AG08396 (cell line): ENCODE measurements around the gene DPP8.

ENCODE experiments used
- DNase-seq: peaks from one replicate; pipeline ENCODE4 v3.0.0; 2012; ENCODE audit warnings: low spot score, mixed read lengths

The DPP8 gene

GRCh38 chr15:65423976-65424679, 93.4 kb downstream of the DPP8 start:
- DNase-seq = peak; percentile 46

GRCh38 chr15:65423150-65423975, 94.1 kb downstream of the DPP8 start:
- DNase-seq = no peak

- peak; percentile 40 for DNase-seq
Measured at GRCh38 chr15:65421360-65422215, 95.9 kb downstream of the DPP8 start.

- DNase-seq = no peak
Measured at GRCh38 chr15:65420975-65421359, 96.5 kb downstream of the DPP8 start.

- DNase-seq = no peak
Measured at GRCh38 chr15:65418596-65418995, 98.9 kb downstream of the DPP8 start.

GRCh38 chr15:65416845-65417416, 100.6 kb downstream of the DPP8 start:
- no peak for DNase-seq

GRCh38 chr15:65414841-65415621, 102.5 kb downstream of the DPP8 start:
- no peak for DNase-seq

GRCh38 chr15:65413760-65414144, 103.7 kb downstream of the DPP8 start:
- DNase-seq = no peak

GRCh38 chr15:65413051-65413759, 104.3 kb downstream of the DPP8 start:
- no peak for DNase-seq

- DNase-seq = no peak
Measured at GRCh38 chr15:65412556-65412955, 104.9 kb downstream of the DPP8 start.

- DNase-seq = no peak
Measured at GRCh38 chr15:65411465-65412071, 105.9 kb downstream of the DPP8 start.

GRCh38 chr15:65410972-65411371, 106.5 kb downstream of the DPP8 start:
- DNase-seq = no peak

- DNase-seq = no peak
Measured at GRCh38 chr15:65410036-65410435, 107.5 kb downstream of the DPP8 start.

GRCh38 chr15:65409036-65409631, 108.4 kb downstream of the DPP8 start:
- DNase-seq = peak; percentile 87

GRCh38 chr15:65408324-65409035, 109.0 kb downstream of the DPP8 start:
- DNase-seq = no peak

- no peak for DNase-seq
Measured at GRCh38 chr15:65406424-65407000, 111.0 kb downstream of the DPP8 start.

GRCh38 chr15:65405791-65406423, 111.6 kb downstream of the DPP8 start:
- no peak for DNase-seq

- no peak for DNase-seq
Measured at GRCh38 chr15:65404186-65404872, 113.2 kb downstream of the DPP8 start.
